ENCODE data around the gene SHROOM4. TPM values are rescaled to one million over a fixed set of nuclear protein-coding genes. Genes with fewer than 3 reads are reported as not detected.
A peak's percentile ranks its signal among the peaks of the same experiment; 100 is the strongest.

SHROOM4 gene
- total RNA-seq, 3 donors from 2014 or later (not counting 1 experiment from before 2014, with no cell fraction given): 0.05 to 0.09 TPM; not detected in 1

- 90% methylated on average over 2 of the region's 2 CpGs for WGBS (ENCODE audit: insufficient coverage)
- no peaks in the 10 kb centered on the region for H3K9me3 Mint-ChIP-seq
- DNase-seq (no peak), ATAC-seq (no peak)
- Histone ChIP-seq H3K27ac (ENCODE audit: low read length) (no peak overlapping the region), H3K4me3 (ENCODE audit: low read length) (no peak overlapping the region), H3K4me1 (ENCODE audit: control insufficient read depth, insufficient read depth, low read length) (no peaks in the 10 kb centered on the region), H3K36me3 (ENCODE audit: control insufficient read depth, insufficient read depth, low read length) (no peaks in the 10 kb centered on the region), H3K9me3 (ENCODE audit: control insufficient read depth, insufficient read depth, low read length) (no peaks in the 10 kb centered on the region), H3K27me3 (ENCODE audit: control insufficient read depth, insufficient read depth, low read length) (no peaks in the 10 kb centered on the region)
- H3K4me1 Mint-ChIP-seq: no peaks in the 10 kb centered on the region
- TF ChIP-seq CTCF (IDR thresholded peaks at IDR 0.05): no peak
- H3K36me3 Mint-ChIP-seq: no peaks in the 10 kb centered on the region
- peaks cover 3 to 29% of the 10 kb centered on the region in 2 donors for H3K27me3 Mint-ChIP-seq (ENCODE audit: low read depth in 2 of 2)
- no peak overlapping the region for H3K4me3 Mint-ChIP-seq
- intact Hi-C loops (cut with micrococcal nuclease): no loop called here
- H3K27ac Mint-ChIP-seq: no peak overlapping the region
These were observed 115.0 kb downstream of the SHROOM4 start for GRCh38 chrX:50698944-50699343.

GRCh38 chrX:50697691-50698090, 116.3 kb downstream of the SHROOM4 start:
- Histone ChIP-seq H3K9me3 (ENCODE audit: control insufficient read depth, insufficient read depth, low read length) (no peaks in the 10 kb centered on the region), H3K27me3 (ENCODE audit: control insufficient read depth, insufficient read depth, low read length) (no peaks in the 10 kb centered on the region), H3K4me3 (ENCODE audit: low read length) (no peak overlapping the region), H3K36me3 (ENCODE audit: control insufficient read depth, insufficient read depth, low read length) (no peaks in the 10 kb centered on the region), H3K4me1 (ENCODE audit: control insufficient read depth, insufficient read depth, low read length) (no peaks in the 10 kb centered on the region), H3K27ac (ENCODE audit: low read length) (no peak overlapping the region)
- Mint-ChIP-seq H3K4me1 (no peaks in the 10 kb centered on the region), H3K36me3 (no peaks in the 10 kb centered on the region), H3K4me3 (no peak overlapping the region), H3K9me3 (no peaks in the 10 kb centered on the region), H3K27me3 (ENCODE audit: low read depth in 2 of 2) (peaks cover 7 to 40% of the 10 kb centered on the region in 2 donors), H3K27ac (no peak overlapping the region)
- no peak for TF ChIP-seq CTCF (IDR thresholded peaks at IDR 0.05)
- DNase-seq (no peak), ATAC-seq (no peak)
- intact Hi-C loops (cut with micrococcal nuclease): no loop called here
- no CpG with 5 or more reads among the region's 2 CpGs for WGBS (ENCODE audit: insufficient coverage)

DNA sequence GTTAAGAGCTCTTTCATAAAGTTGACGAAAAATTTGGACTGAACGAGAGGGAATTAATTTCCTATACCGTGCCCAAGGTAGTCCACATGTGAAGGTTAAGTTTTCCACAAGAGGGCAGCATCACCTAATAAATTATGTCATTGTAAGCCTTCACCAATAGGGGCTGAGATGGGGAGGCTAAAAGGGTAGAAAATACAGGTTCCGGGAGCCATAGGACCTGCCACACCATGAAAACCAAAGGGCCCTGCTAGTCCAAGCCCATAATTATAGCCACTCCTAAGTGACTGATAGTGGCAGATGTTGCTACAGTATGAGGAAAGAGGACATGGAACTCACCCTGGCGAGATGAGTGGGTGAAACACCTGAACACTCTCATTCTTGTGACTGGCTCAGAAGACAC, 122.2 kb downstream of the SHROOM4 start:
- Histone ChIP-seq H3K4me3 (ENCODE audit: low read length) (no peak overlapping the region), H3K9me3 (ENCODE audit: control insufficient read depth, insufficient read depth, low read length) (no peaks in the 10 kb centered on the region), H3K27ac (ENCODE audit: low read length) (no peak overlapping the region), H3K36me3 (ENCODE audit: control insufficient read depth, insufficient read depth, low read length) (no peaks in the 10 kb centered on the region), H3K4me1 (ENCODE audit: control insufficient read depth, insufficient read depth, low read length) (no peaks in the 10 kb centered on the region), H3K27me3 (ENCODE audit: control insufficient read depth, insufficient read depth, low read length) (no peaks in the 10 kb centered on the region)
- peak in 2 of 3 donors; percentile 63 to 87 for ATAC-seq
- no peaks in the 10 kb centered on the region for H3K9me3 Mint-ChIP-seq
- no peak overlapping the region for H3K27ac Mint-ChIP-seq
- peak in 1 of 2 donors; percentile 52 for DNase-seq
- H3K4me3 Mint-ChIP-seq: no peak overlapping the region
- peak; percentile 43 for TF ChIP-seq CTCF (IDR thresholded peaks at IDR 0.05)
- intact Hi-C loops (cut with micrococcal nuclease): no loop called here
- 43% methylated on average over 3 of the region's 5 CpGs for WGBS (ENCODE audit: insufficient coverage)
- no peaks in the 10 kb centered on the region for H3K4me1 Mint-ChIP-seq
- H3K36me3 Mint-ChIP-seq: no peaks in the 10 kb centered on the region
- H3K27me3 Mint-ChIP-seq (ENCODE audit: low read depth in 2 of 2): peaks cover 8 to 28% of the 10 kb centered on the region in 2 donors

GRCh38 chrX:50684871-50685270, 129.1 kb downstream of the SHROOM4 start:
- no peaks in the 10 kb centered on the region for H3K27me3 ChIP-seq (ENCODE audit: control insufficient read depth, insufficient read depth, low read length)
- ATAC-seq (no peak), DNase-seq (no peak)
- intact Hi-C loops (cut with micrococcal nuclease): no loop called here
- no peak for TF ChIP-seq CTCF (IDR thresholded peaks at IDR 0.05)
- Mint-ChIP-seq H3K36me3 (no peaks in the 10 kb centered on the region), H3K27me3 (ENCODE audit: low read depth in 2 of 2) (peaks cover 0 to 5% of the 10 kb centered on the region in 2 donors), H3K27ac (no peak overlapping the region), H3K4me3 (no peak overlapping the region), H3K4me1 (no peaks in the 10 kb centered on the region), H3K9me3 (no peaks in the 10 kb centered on the region)
- no peaks in the 10 kb centered on the region for H3K36me3 ChIP-seq (ENCODE audit: control insufficient read depth, insufficient read depth, low read length)
- H3K9me3 ChIP-seq (ENCODE audit: control insufficient read depth, insufficient read depth, low read length): no peaks in the 10 kb centered on the region
- H3K27ac ChIP-seq (ENCODE audit: low read length): no peak overlapping the region
- H3K4me3 ChIP-seq (ENCODE audit: low read length): no peak overlapping the region
- 66% methylated on average over 2 of the region's 2 CpGs for WGBS (ENCODE audit: insufficient coverage)
- H3K4me1 ChIP-seq (ENCODE audit: control insufficient read depth, insufficient read depth, low read length): no peaks in the 10 kb centered on the region

Measured in natural killer cell (primary cell).